Common myeloid progenitor, CD34-positive (primary cell): ENCODE measurements around the gene HPCA.

ENCODE experiments used
- CTCF ChIA-PET: fragments of 350-600 bp; sonication (Branson Sonifier 250); formaldehyde crosslinking; loops from one replicate; lab custom pipeline; 2021; ENCODE audit warnings: antibody characterized with exemption; lab: Charles Lee
- POLR2A ChIA-PET: fragments of 350-600 bp; sonication (Branson Sonifier 250); formaldehyde crosslinking; loops from one replicate; lab custom pipeline; 2021; ENCODE audit warnings: antibody characterized with exemption; lab: Charles Lee
- DNase-seq, 3 donors: peaks; one replicate each; pipeline versions ENCODE4 v3.0.0 to v3.0.0-alpha.2; 2013
- H3K27ac ChIP-seq, 2 experiments: 1 replicate in 1 of 2; 2 replicates in 1 of 2; pipeline ENCODE4 v1.7.0; 2013; ENCODE audit warnings: inconsistent platforms in 2 of 2, low read length in 2 of 2, mild to moderate bottlenecking in 2 of 2, low read depth in 1 of 2, moderate library complexity in 1 of 2; ENCODE audit not compliant: severe bottlenecking in 2 of 2, insufficient read depth in 1 of 2, poor library complexity in 1 of 2
- H3K27me3 ChIP-seq, 5 experiments: replicated peaks in 2 of 5; 1 replicate in 3 of 5; 2 replicates in 2 of 5; pipeline versions ENCODE4 v1.6.1 to v1.7.0; 2013; ENCODE audit warnings: low read length in 4 of 5, mild to moderate bottlenecking in 2 of 5, moderate library complexity in 2 of 5, inconsistent platforms in 1 of 5; ENCODE audit not compliant: insufficient read depth in 5 of 5, control insufficient read depth in 4 of 5
- H3K36me3 ChIP-seq, 4 experiments: 1 replicate in 2 of 4; 2 replicates in 2 of 4; pipeline versions ENCODE4 v1.6.1 to v1.7.0; 2013; ENCODE audit warnings: low read length in 3 of 4, control low read depth in 1 of 4, mild to moderate bottlenecking in 1 of 4; ENCODE audit not compliant: control insufficient read depth in 4 of 4, insufficient read depth in 4 of 4
- H3K4me1 ChIP-seq, 4 experiments: 1 replicate in 3 of 4; 2 replicates in 1 of 4; pipeline versions ENCODE4 v1.6.1 to v1.7.1; 2013; ENCODE audit warnings: low read length in 3 of 4, mild to moderate bottlenecking in 3 of 4, control low read depth in 1 of 4, inconsistent platforms in 1 of 4, moderate library complexity in 1 of 4; ENCODE audit not compliant: control insufficient read depth in 4 of 4, insufficient read depth in 4 of 4; ENCODE audit errors: control extremely low read depth in 1 of 4
- H3K4me3 ChIP-seq, 7 experiments: 1 replicate in 4 of 7; 2 replicates in 3 of 7; pipeline versions ENCODE4 v1.5.1 to v1.7.0; 2013; ENCODE audit warnings: mild to moderate bottlenecking in 7 of 7, low read length in 6 of 7, moderate library complexity in 6 of 7, inconsistent platforms in 2 of 7, low read depth in 2 of 7, control low read depth in 1 of 7; ENCODE audit not compliant: insufficient read depth in 4 of 7, control insufficient read depth in 1 of 7; ENCODE audit errors: extremely low read depth in 1 of 7
- H3K9me3 ChIP-seq, 5 experiments: 1 replicate in 4 of 5; 2 replicates in 1 of 5; pipeline versions ENCODE4 v1.6.1 to v1.7.1; 2013; ENCODE audit warnings: low read length in 4 of 5, mild to moderate bottlenecking in 2 of 5, inconsistent platforms in 1 of 5, low read depth in 1 of 5, moderate library complexity in 1 of 5; ENCODE audit not compliant: control insufficient read depth in 4 of 5, insufficient read depth in 2 of 5; ENCODE audit errors: control extremely low read depth in 1 of 5
- WGBS: methylation state at CpG from one replicate; pipeline ENCODE4 v1.1.5; 2013; ENCODE audit not compliant: insufficient coverage; 5-methylcytosine and 5-hydroxymethylcytosine counted together

Gene HPCA

DNA sequence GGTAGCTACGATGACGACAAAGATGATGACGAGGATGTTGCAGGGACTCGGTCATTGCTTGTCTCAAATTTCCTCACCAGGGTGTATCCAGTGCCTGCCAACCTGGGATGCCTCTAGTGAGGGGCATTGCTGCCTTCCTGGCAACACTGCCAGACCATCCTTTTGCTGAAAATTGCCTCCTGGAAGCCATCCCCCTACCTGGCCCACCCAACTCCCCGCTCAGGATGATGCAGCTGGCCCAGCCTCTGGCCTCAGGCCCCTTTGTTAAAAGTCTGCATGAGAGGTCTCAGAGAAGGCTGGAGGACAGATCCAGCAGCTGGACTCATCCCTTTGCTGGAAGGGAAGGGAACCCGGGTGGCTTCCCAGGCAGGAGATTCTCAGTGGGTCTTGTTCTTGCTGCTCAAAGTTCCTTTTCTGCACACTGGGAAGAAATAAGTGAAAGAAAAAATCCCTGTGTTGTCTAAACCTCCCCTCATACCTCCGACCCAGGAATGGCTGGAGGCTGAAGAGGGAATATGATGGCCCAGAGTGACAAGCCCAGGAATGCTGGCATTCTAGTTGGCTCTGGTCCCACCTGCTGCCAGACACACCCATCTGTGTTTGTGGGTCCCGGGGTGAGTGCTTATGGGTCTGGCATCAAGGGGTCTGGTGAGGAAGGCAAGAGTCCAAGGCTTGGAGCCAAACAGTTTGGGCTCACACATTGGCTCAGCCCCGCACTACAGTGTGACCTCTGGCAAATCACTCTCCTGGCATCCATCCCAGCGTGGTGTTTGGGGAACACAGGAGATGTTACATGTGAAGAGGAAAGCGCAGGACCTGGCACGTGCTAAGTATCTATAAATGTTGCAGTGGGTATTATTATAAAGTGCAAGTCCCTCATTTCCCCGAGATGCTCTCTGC lies 8.8 kb upstream of the HPCA start:
- WGBS, result 97% methylated on average over 10 of the region's 13 CpGs
- Histone ChIP-seq H3K4me1 (peaks cover 0 to 2% (median 0%) of the 10 kb centered on the region in 4 experiments), H3K27ac (no peak overlapping the region), H3K36me3 (no peaks in the 10 kb centered on the region), H3K27me3 (peaks cover 0 to 31% (median 11%) of the 10 kb centered on the region in 5 experiments), H3K9me3 (no peaks in the 10 kb centered on the region), H3K4me3 (no peak overlapping the region)
- ChIA-PET CTCF (interaction anchor here (0.7 to 3.8 kb wide), 12 partner anchors 9 to 212 kb away, joined by 3 to 33 read pairs (median 6); partner anchors contain the start of gene HPCA), POLR2A (no interaction called here)
- DNase-seq, result no peak

DNA sequence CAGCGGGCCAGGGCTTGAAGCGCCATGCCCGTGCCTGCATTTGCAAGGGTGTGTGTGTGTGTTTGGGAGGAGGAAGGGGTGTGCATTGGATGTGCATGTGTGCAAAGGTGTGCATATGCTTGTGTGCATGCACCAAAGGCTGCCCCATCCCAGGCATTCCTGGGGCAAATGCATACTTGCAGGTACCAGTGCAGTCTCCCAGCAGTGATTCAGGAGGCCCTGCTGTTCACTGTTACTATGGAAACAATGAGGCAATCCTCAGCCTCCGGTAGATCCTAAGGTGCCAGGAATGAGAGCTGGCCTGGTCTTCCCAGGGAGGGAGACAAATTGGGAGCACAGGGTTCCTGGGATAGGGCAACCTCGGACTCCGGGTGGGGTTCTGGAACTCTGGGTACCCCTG lies 8.1 kb upstream of the HPCA start:
- POLR2A ChIA-PET, result no interaction called here
- no peak overlapping the region for H3K4me3 ChIP-seq
- CTCF ChIA-PET, result interaction anchor here (1.3 to 4.5 kb wide), 3 partner anchors 9 to 208 kb away, joined by 3 to 18 read pairs (median 5); partner anchors contain the start of gene HPCA
- no peaks in the 10 kb centered on the region for H3K9me3 ChIP-seq
- H3K4me1 ChIP-seq, result no peaks in the 10 kb centered on the region
- DNase-seq, result no peak
- H3K36me3 ChIP-seq, result no peaks in the 10 kb centered on the region
- WGBS, result 93% methylated on average over 4 of the region's 6 CpGs
- peaks cover 0 to 28% (median 11%) of the 10 kb centered on the region in 5 experiments for H3K27me3 ChIP-seq
- H3K27ac ChIP-seq, result no peak overlapping the region

DNA sequence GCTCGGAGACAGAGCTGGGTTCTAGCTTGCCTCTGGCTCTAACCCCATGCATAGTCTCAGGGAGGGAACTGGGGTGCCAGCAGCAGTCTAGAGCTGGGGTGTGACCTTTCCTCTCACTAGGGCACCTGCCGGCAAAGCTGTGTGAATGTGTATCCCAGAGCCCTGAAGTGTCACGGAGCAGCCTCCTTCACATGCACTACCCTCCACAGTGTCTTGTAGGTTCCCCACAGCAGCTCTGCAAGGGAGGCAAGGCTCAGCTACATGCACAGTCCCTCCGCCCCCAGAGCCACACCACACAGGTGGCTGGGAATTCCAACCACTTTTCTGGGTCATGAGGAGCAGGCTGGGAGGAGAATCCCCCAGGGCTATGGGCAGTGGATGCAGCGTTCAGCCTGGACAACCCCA lies 7.7 kb upstream of the HPCA start:
- Histone ChIP-seq H3K4me1 (no peaks in the 10 kb centered on the region), H3K27ac (no peak overlapping the region), H3K4me3 (no peak overlapping the region), H3K9me3 (no peaks in the 10 kb centered on the region), H3K36me3 (no peaks in the 10 kb centered on the region), H3K27me3 (peaks cover 0 to 32% (median 11%) of the 10 kb centered on the region in 5 experiments)
- CTCF ChIA-PET, result interaction anchor here (1.3 to 4.5 kb wide), 3 partner anchors 8 to 208 kb away, joined by 3 to 18 read pairs (median 5); partner anchors contain the start of gene HPCA
- no peak for DNase-seq
- POLR2A ChIA-PET, result no interaction called here
- 95% methylated on average over 3 of the region's 5 CpGs for WGBS

DNA sequence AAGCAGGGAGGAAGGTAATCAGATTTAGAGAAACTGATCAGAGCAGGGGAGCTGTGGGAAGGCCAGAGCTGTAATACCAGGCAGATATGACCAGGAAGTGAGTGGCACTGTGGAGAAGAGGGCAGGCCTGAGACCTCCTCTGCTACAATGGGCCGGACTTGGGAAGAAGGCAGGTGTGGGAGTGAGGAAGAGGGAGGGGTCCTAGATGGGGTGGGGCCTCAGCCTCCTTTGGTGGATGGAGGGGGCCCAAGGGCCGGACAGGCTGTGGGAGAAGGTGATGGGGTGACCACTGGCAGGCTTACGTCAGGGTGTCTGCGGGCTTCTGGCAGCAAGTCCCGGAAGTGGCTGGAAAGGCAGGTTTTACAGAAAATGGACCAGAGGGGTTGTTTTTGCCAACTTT lies 5.0 kb upstream of the HPCA start:
- Histone ChIP-seq H3K27me3 (peaks cover 0 to 59% (median 16%) of the 10 kb centered on the region in 5 experiments), H3K9me3 (no peaks in the 10 kb centered on the region), H3K4me1 (peaks cover 0 to 6% (median 3%) of the 10 kb centered on the region in 4 experiments), H3K27ac (no peak overlapping the region), H3K36me3 (no peaks in the 10 kb centered on the region), H3K4me3 (no peak overlapping the region)
- WGBS, result 95% methylated on average over 2 of the region's 5 CpGs
- DNase-seq, result no peak
- ChIA-PET CTCF (interaction anchor here (0.7 to 4.5 kb wide), 4 partner anchors 8 to 214 kb away, joined by 3 to 18 read pairs (median 6); no protein-coding TSS in a partner anchor), POLR2A (no interaction called here)

DNA sequence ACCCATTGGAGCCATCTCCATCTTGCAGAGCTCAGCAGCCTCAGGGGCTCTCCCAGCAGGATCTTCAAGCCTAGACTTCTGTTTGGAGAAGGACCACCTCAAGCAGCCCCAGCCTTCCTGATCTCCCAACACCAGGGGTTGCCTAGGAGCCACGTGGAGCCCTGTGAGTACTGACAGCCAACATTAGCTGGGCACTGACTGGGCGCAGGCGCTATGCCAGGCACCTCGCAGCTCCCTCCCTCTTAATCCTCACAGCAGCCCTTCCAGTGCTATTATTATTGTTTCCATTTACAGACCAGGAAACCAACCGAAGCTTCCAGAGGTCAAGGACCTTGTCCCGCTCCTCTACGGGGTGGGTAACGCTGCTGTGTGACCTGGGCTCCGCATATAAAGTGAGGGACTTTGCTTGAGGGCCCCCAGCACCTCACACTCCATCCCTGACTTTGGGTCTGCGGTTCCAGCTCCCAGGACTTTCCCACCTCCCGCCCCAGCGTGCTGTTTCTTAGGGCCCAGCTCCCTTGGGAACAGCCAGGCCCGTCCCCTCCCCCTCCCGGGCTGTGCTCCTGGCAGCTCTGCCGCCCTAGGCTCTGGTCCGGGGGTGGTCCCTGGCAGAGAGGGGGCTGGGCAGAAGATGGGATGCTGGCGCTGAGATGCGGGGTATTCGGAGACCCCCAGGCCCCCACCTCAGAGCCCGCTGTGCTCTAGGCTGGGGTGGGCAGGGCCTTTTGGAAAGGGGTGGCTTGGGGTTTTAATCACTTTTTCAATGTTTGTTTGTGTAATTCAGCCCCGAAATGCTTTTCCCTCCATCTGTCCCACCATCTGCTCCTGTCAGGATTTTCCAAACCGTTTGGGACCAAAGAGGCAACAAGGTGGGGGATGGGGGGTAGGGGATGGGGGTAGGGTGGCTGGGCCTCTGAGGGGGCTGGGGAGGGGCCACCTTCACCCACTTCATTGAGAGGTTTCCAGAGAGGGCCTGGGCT lies 4.1 kb upstream of the HPCA start:
- 38% methylated on average over 14 of the region's 22 CpGs for WGBS
- ChIA-PET POLR2A (no interaction called here), CTCF (interaction anchor here (0.7 to 4.5 kb wide), 4 partner anchors 9 to 213 kb away, joined by 3 to 18 read pairs (median 6); no protein-coding TSS in a partner anchor)
- Histone ChIP-seq H3K4me1 (peaks cover 0 to 11% (median 6%) of the 10 kb centered on the region in 4 experiments), H3K27ac (no peak overlapping the region), H3K9me3 (no peaks in the 10 kb centered on the region), H3K4me3 (no peak overlapping the region), H3K27me3 (peaks cover 0 to 62% (median 17%) of the 10 kb centered on the region in 5 experiments), H3K36me3 (no peaks in the 10 kb centered on the region)
- DNase-seq, result no peak

DNA sequence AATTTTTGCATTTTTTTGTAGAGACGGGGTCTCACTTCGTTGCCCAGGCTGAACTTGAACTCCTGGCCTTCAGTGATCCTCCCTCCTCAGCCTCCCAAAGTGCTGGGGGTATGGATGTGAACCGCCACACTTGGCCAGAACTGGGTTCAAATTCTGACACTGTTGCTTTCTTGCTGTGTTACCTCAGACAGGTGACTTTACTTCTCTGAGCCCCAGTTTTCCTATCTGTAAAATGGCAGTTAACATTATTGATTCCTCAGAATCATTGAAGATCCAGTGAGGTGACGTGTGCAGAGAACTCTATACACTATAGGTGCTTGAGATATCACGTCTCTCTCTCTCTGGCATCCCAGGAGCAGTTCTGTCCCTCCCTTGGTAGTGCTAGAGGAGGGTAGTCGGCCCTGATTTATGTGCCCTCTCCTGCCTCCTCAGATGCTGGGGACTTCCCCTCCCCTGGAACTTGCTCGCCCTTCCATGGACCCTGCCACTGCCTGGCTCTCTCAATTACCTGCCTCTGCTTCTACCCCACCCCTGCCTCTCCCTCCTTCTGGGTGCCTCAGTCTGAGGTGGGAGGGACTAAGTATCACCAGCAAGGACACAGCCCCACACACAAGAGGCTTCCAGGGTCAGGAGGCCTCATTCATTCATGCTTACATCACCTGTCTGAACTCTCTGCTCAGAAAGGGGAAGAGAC lies 2.8 kb upstream of the HPCA start:
- ChIA-PET POLR2A (no interaction called here), CTCF (interaction anchor here (1.0 kb wide), 1 partner anchor 9 kb away, joined by 3 read pairs; no protein-coding TSS in a partner anchor)
- H3K4me1 ChIP-seq, result peaks cover 0 to 11% (median 6%) of the 10 kb centered on the region in 4 experiments
- no peaks in the 10 kb centered on the region for H3K9me3 ChIP-seq
- H3K4me3 ChIP-seq, result no peak overlapping the region
- peaks cover 0 to 65% (median 21%) of the 10 kb centered on the region in 5 experiments for H3K27me3 ChIP-seq
- no peak overlapping the region for H3K27ac ChIP-seq
- no peaks in the 10 kb centered on the region for H3K36me3 ChIP-seq
- no peak for DNase-seq
- WGBS, result 86% methylated on average over 6 of the region's 7 CpGs
